ENCODE measurements around the gene TOMT.

DNA sequence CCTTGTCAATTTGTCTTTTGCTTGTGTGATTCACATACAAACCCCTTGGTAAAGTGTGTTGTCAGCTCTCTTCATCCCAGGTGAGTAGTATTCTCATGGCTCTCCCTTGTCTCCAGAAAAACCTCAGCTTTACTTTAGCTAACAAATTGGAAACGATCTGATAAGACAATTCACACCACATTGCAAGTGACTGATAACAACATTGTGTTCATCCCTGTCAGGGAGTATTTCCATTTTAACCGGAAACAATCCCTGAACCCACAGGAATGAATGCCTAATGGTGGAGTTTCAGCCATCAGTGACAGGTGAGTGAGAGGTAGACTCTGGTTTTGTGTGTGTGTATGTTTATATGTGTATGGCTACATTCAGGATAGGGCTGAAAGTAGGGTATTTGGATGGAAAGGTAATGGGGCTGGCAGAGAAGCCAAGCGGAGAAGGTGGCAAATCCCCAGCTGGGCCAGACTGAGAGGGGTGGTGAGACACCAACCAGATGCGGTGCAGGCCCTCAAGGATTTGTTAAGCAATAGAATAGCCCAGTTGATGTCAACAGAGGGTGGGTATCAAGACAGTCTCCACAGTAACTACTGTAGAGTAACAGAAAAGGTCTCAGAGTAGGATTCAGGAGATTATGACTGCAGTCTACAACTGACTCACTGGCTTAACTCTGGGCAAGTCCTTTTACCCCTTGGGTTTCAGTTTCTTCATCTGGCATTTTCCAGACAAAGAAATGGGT, 17.5 kb upstream of the TOMT start:
- TF ChIP-seq, protein P1, sequence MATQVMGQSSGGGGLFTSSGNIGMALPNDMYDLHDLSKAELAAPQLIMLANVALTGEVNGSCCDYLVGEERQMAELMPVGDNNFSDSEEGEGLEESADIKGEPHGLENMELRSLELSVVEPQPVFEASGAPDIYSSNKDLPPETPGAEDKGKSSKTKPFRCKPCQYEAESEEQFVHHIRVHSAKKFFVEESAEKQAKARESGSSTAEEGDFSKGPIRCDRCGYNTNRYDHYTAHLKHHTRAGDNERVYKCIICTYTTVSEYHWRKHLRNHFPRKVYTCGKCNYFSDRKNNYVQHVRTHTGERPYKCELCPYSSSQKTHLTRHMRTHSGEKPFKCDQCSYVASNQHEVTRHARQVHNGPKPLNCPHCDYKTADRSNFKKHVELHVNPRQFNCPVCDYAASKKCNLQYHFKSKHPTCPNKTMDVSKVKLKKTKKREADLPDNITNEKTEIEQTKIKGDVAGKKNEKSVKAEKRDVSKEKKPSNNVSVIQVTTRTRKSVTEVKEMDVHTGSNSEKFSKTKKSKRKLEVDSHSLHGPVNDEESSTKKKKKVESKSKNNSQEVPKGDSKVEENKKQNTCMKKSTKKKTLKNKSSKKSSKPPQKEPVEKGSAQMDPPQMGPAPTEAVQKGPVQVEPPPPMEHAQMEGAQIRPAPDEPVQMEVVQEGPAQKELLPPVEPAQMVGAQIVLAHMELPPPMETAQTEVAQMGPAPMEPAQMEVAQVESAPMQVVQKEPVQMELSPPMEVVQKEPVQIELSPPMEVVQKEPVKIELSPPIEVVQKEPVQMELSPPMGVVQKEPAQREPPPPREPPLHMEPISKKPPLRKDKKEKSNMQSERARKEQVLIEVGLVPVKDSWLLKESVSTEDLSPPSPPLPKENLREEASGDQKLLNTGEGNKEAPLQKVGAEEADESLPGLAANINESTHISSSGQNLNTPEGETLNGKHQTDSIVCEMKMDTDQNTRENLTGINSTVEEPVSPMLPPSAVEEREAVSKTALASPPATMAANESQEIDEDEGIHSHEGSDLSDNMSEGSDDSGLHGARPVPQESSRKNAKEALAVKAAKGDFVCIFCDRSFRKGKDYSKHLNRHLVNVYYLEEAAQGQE (IDR thresholded peaks at IDR 0.05; ENCODE audit: insufficient read depth in 1 of 2, low read depth in 2 of 2, low read length in 1 of 2), result no peak
- TF ChIP-seq, protein P2, sequence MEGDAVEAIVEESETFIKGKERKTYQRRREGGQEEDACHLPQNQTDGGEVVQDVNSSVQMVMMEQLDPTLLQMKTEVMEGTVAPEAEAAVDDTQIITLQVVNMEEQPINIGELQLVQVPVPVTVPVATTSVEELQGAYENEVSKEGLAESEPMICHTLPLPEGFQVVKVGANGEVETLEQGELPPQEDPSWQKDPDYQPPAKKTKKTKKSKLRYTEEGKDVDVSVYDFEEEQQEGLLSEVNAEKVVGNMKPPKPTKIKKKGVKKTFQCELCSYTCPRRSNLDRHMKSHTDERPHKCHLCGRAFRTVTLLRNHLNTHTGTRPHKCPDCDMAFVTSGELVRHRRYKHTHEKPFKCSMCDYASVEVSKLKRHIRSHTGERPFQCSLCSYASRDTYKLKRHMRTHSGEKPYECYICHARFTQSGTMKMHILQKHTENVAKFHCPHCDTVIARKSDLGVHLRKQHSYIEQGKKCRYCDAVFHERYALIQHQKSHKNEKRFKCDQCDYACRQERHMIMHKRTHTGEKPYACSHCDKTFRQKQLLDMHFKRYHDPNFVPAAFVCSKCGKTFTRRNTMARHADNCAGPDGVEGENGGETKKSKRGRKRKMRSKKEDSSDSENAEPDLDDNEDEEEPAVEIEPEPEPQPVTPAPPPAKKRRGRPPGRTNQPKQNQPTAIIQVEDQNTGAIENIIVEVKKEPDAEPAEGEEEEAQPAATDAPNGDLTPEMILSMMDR (IDR thresholded peaks at IDR 0.05), result no peak
- TF ChIP-seq POLR2AphosphoS5 (IDR thresholded peaks at IDR 0.05; ENCODE audit: low read depth, low read length) (no peak), TCF7L2 (IDR thresholded peaks at IDR 0.05; ENCODE audit: low read depth, low read length) (no peak)
